ENCODE results near the gene TMEM117.
"Not testable (repeated sequence)": the region's sequence is repeated elsewhere in the genome, so short reads cannot be mapped to it uniquely, and the experiment has no call there.

Gene TMEM117

DNA sequence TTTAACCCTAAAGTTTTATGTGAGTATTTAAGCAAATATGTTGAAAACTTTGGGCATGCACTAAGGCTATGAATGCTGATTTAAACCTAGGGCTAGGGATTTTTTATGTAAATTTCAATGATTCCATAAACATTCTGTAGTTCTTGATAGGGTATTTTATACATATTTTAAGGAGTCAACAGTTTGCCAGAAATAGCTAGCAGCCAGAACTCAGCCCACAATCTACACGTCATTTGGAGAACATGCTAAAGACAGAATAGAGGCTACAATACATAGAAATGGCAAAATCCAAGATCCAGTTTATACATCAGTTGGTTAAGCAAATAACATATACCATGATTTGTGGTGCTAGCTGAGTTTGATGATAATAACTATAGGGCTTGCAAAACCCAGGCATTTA lies 184.7 kb downstream of the TMEM117 start:
- no peak for DNase-seq

GRCh38 chr12:44021471-44021971 lies 185.6 kb downstream of the TMEM117 start:
- no peak for DNase-seq

DNA sequence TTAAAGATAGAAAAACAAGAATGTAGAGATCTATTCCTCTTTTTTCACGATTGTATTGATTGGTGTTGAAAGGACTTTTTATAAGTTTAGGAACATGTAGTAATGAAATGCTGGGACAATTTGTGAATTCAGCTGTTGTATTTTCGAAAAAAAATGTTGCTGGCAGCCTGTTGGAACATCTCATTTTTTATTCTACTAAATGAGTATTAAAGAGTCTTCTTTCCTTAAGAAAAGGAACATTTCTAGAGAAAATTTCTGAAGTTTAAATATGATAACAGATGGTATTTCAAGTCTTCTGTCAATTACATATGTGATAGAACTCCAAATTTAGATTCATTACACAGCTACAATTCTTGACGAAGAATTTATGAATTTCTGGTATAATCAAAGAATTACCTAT lies 189.6 kb downstream of the TMEM117 start:
- no peak for DNase-seq

DNA sequence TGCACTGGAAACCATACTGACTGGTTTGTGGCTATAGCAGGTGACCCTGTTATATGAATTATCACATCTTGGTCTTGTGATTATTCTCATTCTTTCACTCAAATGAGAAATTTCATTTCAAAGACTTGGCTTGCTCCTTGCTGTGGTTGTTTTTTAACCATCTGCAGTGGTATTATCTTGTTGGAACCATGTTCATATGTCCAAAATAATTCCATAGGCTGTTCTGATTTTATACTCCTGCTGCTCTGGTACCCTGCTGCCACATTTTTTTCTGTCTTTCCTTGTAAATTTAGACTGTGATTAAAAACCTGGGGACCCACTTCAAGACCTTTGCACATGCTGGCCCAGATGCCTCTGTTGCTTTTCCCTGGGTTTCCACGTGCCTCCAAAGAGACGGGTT lies 190.2 kb downstream of the TMEM117 start:
- DNase-seq = no peak

GRCh38 chr12:44026926-44027325 lies 191.0 kb downstream of the TMEM117 start:
- not testable (repeated sequence) for DNase-seq

DNA sequence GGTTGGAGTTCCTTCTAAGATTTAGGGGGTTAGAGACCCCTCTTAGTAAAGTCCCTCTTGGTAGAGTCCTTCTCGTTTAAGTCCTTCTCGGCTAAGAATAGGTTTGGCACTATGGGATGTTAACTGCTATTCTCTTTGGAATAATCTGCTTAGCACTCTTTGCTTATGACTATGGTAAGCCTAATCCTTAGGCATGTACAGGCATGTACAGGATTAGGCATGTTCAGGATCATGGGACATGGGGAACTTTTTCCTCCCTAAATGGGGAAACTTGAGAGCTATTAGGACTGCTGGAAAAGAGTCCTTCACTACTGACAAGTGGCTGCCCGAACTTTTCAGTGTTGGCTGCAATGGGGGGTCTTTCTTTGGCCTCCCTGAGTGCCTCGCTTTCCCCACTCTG lies 193.3 kb downstream of the TMEM117 start:
- no peak for DNase-seq

- DNase-seq = no peak
Measured at GRCh38 chr12:44031472-44032185, 195.7 kb downstream of the TMEM117 start.

GRCh38 chr12:44034906-44035305 lies 199.0 kb downstream of the TMEM117 start:
- DNase-seq = no peak

GRCh38 chr12:44036875-44037443 lies 201.1 kb downstream of the TMEM117 start:
- DNase-seq = no peak

DNA sequence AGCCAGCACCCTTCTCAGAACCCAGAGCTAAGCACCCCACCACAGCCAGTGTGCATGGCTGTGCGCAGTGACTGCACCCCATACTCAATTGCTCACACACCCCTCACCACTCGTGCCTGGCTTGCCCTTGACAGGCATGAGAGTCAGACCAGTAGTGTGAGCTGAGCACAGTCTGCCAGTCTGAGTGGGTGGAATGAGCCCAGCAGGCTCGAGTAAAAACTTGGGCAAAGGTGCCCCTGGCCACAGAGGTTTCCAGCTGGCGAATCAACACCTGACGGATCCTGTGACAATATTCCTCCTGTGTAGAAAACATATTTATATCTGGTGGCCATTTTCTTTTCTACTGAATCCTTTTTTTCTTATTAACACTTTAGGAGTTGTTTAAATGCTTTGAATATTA lies 202.5 kb downstream of the TMEM117 start:
- no peak for DNase-seq

GRCh38 chr12:44044491-44044890 lies 208.6 kb downstream of the TMEM117 start:
- DNase-seq = not testable (repeated sequence)

GRCh38 chr12:44046732-44047417 lies 211.0 kb downstream of the TMEM117 start:
- DNase-seq = no peak

GRCh38 chr12:44052554-44052953 lies 216.7 kb downstream of the TMEM117 start:
- DNase-seq = no peak

GRCh38 chr12:44053549-44054127 lies 217.8 kb downstream of the TMEM117 start:
- no peak for DNase-seq

GRCh38 chr12:44054281-44054680 lies 218.4 kb downstream of the TMEM117 start:
- DNase-seq = no peak

DNA sequence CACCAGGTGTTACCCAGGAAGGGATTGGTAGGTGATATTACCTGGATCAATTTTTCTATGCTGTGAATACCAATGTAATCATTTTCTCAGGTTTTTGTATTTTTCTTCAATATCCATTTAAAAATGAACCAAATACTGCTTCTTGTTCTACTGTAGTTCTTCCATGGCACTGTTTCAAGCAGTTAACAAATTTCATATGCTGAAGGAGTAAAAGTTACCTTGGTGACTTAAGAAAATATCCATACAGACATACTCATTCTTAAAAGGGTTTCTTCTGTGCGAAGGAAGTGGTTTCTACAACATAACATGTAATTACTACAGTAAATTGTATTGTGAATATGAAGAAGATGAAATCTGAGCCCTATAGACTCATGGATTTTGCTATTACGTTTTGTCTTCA lies 222.5 kb downstream of the TMEM117 start:
- DNase-seq = no peak

GRCh38 chr12:44059476-44059875 lies 223.6 kb downstream of the TMEM117 start:
- no peak for DNase-seq

DNA sequence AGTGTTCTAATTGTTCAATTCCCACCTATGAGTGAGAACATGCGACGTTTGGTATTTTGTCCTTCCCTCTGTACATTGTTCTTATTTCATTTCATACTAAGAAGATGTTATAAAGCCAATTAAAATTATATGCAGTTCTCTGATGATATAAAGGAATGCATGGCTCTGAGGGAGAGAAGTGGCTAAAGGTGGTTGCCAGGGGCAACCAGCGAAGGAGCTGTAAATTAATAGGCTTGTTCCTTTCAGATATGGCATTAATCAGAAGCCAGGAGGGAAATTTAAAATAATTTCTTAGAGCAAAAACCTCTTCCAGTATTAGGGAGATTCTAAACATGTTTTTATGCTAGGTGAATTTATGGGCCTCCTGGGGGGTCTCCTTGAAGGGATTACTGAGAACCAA lies 227.8 kb downstream of the TMEM117 start:
- DNase-seq = no peak

GRCh38 chr12:44076871-44077270 lies 241.0 kb downstream of the TMEM117 start:
- peak in 12 of 56 donors; percentile 0 to 36 (median 10) for DNase-seq

DNA sequence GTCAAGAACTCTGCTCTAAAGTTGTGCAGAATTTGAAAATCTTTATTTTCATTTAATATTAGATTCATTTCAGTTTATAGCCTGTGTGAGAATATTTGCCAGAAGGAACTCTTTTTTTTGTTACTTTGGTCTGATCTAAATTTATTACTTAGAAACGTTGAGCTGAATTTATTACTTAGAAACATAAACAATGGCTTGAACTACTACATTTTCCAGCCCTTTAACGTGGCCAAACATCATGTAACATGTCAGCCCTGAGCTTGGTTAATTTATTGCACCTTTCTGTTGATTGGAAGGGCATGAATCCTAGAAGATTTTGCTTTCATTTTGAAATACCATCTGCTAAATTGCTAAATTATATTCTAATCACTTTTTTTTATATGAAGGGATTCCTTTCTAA lies 241.4 kb downstream of the TMEM117 start:
- no peak for DNase-seq

- DNase-seq = no peak
Measured at GRCh38 chr12:44078273-44078672, 242.4 kb downstream of the TMEM117 start.

GRCh38 chr12:44088647-44089046 lies 252.8 kb downstream of the TMEM117 start:
- no peak for DNase-seq

Data from amygdala (tissue), 56 donors.